ENCODE results near the gene IL3RA. TPM values are rescaled to one million over a fixed set of nuclear protein-coding genes. Genes with fewer than 3 reads are reported as not detected.

IL3RA gene
- total and polyA plus RNA-seq, 2 of the 8 experiments (the other 6 are each of a cell fraction or from before 2014, with no cell fraction given), result 0.11 TPM; not detected in 1

GRCh38 chrX:1416327-1416784 lies 79.8 kb downstream of the IL3RA start:
- no peak overlapping the region for H2BK20ac ChIP-seq (ENCODE audit: low read length)
- H3K27ac ChIP-seq (ENCODE audit: low read depth, low read length), result no peak overlapping the region
- no peak overlapping the region for H3K56ac ChIP-seq (replicated peaks; ENCODE audit: insufficient read length, low read depth, low read length)
- DNase-seq (ENCODE audit: low read depth in 1 of 2, low spot score in 2 of 2), result no peak
- FAIRE-seq, result no peak
- no peak overlapping the region for H2AK5ac ChIP-seq (ENCODE audit: low read depth, low read length)
- H2BK12ac ChIP-seq (ENCODE audit: low read depth, low read length), result no peak overlapping the region
- ChIA-PET POLR2A (ENCODE audit: partially characterized antibody) (no interaction called here), CTCF (ENCODE audit: partially characterized antibody) (no interaction called here)
- no peak overlapping the region for H3K4me3 ChIP-seq (ENCODE audit: extremely low read depth in 1 of 4, insufficient read depth in 2 of 4, low read depth in 3 of 4, low read length in 4 of 4)
- peak overlapping the region; percentile 65 for H4K91ac ChIP-seq (replicated peaks; ENCODE audit: insufficient read length, low read length)
- no peaks in the 10 kb centered on the region; a peak in 1 of 4 replicates for H3K79me2 ChIP-seq (ENCODE audit: control insufficient read depth in 1 of 2, insufficient read depth in 2 of 2, low read length in 2 of 2)
- no peak overlapping the region for H3K18ac ChIP-seq (ENCODE audit: extremely low read depth, low read length)
- H4K8ac ChIP-seq (ENCODE audit: extremely low read depth, insufficient read depth, low read length), result no peak overlapping the region
- peaks cover 6 to 30% of the 10 kb centered on the region in 2 experiments for H4K20me1 ChIP-seq (replicated peaks in 1 of 2; ENCODE audit: control insufficient read depth in 1 of 2, insufficient read depth in 2 of 2, low read length in 2 of 2)
- H2AFZ ChIP-seq (ENCODE audit: low read length), result no peak overlapping the region
- no peak overlapping the region for H3K23ac ChIP-seq (ENCODE audit: insufficient read length)
- no peak for TF ChIP-seq CREB1 (IDR thresholded peaks at IDR 0.05)
- peak; percentile 67; the same call in 1 of the 2 replicates for TF ChIP-seq POLR2AphosphoS5 (IDR thresholded peaks at IDR 0.05; ENCODE audit: low read depth, low read length)
- peaks cover 29 to 71% (median 55%) of the 10 kb centered on the region in 4 experiments for H3K36me3 ChIP-seq (ENCODE audit: control insufficient read depth in 2 of 4, insufficient read depth in 4 of 4, low read length in 3 of 4)
- peak overlapping the region; percentile 1; the same call in 1 of the 2 replicates for H2BK5ac ChIP-seq (ENCODE audit: low read depth, low read length)
- H2BK120ac ChIP-seq (replicated peaks; ENCODE audit: low read depth, low read length), result no peak overlapping the region
- H3K79me1 ChIP-seq (ENCODE audit: low read depth, low read length), result peaks cover 2% of the 10 kb centered on the region
- H3K23me2 ChIP-seq (ENCODE audit: low read depth, low read length), result 0 out of 2 replicates have a peak, but pooled peaks cover 4% of the 10 kb centered on the region
- H3K4ac ChIP-seq (replicated peaks; ENCODE audit: insufficient read length, low read depth, low read length), result no peak overlapping the region
- H3K9ac ChIP-seq (replicated peaks in 1 of 4; ENCODE audit: extremely low read depth in 1 of 4, low read depth in 3 of 4, low read length in 3 of 4), result no peak overlapping the region
- WGBS, 2 experiments (ENCODE audit: extremely low coverage in 1 of 2, insufficient coverage in 1 of 2, insufficient read length in 1 of 2, insufficient replicate concordance in 2 of 2, low coverage in 1 of 2, low lambda C conversion rate in 2 of 2, missing lambda C conversion rate in 1 of 2), result 79% methylated on average over 15 of the region's 15 CpGs; no CpG with 5 or more reads in 1 of the 2 experiments
- no peaks in the 10 kb centered on the region for H3K27me3 ChIP-seq (replicated peaks in 1 of 4; ENCODE audit: control insufficient read depth in 3 of 4, extremely low read depth in 1 of 4, insufficient read depth in 3 of 4, low read length in 3 of 4)
- H3K4me1 ChIP-seq (replicated peaks in 1 of 4; ENCODE audit: control insufficient read depth in 3 of 4, insufficient read depth in 4 of 4, low read length in 3 of 4), result no peaks in the 10 kb centered on the region
- no peak overlapping the region; a peak in 1 of 4 replicates for H3K4me2 ChIP-seq (ENCODE audit: insufficient read depth in 1 of 2, low read depth in 2 of 2, low read length in 2 of 2)
- no peak overlapping the region for H2BK15ac ChIP-seq (ENCODE audit: low read length)
- H3K14ac ChIP-seq (ENCODE audit: insufficient read length), result no peak overlapping the region
- H4K5ac ChIP-seq (ENCODE audit: insufficient read length, low read depth, low read length), result no peak overlapping the region
- no peaks in the 10 kb centered on the region for H3K9me3 ChIP-seq (ENCODE audit: insufficient read depth in 2 of 2, low read depth in 1 of 2, low read length in 1 of 2)

All from H1 (cell line).